GM21619 (cell line): ENCODE results near the gene CRYAB.
A peak's percentile ranks its signal among the peaks of the same experiment; 100 is the strongest.
"Not testable (repeated sequence)": the region's sequence is repeated elsewhere in the genome, so short reads cannot be mapped to it uniquely, and the experiment has no call there.

Source experiments
- ATAC-seq: cut with Tn5 transposase; IDR thresholded peaks from one replicate; pipeline ENCODE4 v1.9.1; 2021; ENCODE audit not compliant: unreplicated experiment

CRYAB gene

GRCh38 chr11:111909378-111909777 lies 2.2 kb downstream of the CRYAB start:
- ATAC-seq: no peak

- no peak for ATAC-seq
Measured at GRCh38 chr11:111908639-111909305, 2.8 kb downstream of the CRYAB start.

GRCh38 chr11:111906680-111907079 lies 4.9 kb downstream of the CRYAB start:
- no peak for ATAC-seq

- ATAC-seq: no peak
Measured at GRCh38 chr11:111905411-111905810, 6.2 kb downstream of the CRYAB start.

GRCh38 chr11:111886844-111887243 lies 24.7 kb downstream of the CRYAB start:
- no peak for ATAC-seq

GRCh38 chr11:111886032-111886431 lies 25.5 kb downstream of the CRYAB start:
- no peak for ATAC-seq

- not testable (repeated sequence) for ATAC-seq
Measured at GRCh38 chr11:111885053-111885452, 26.5 kb downstream of the CRYAB start.

- ATAC-seq: no peak
Measured at GRCh38 chr11:111882202-111882601, 29.4 kb downstream of the CRYAB start.

- ATAC-seq: no peak
Measured at GRCh38 chr11:111879637-111879960, 32.0 kb downstream of the CRYAB start.

- ATAC-seq: peak; percentile 94
Measured at GRCh38 chr11:111878849-111879636, 32.5 kb downstream of the CRYAB start, which contains the start of the genes CFAP68 and FDXACB1. Gene CFAP68, plus strand, starts transcription at chr11:111879541. Its CDS starts 20 bp downstream, at chr11:111879561. Gene FDXACB1, minus strand, starts transcription at chr11:111879165. Its CDS starts 33 bp downstream, at chr11:111879132.

- no peak for ATAC-seq
Measured at GRCh38 chr11:111878385-111878848, 33.2 kb downstream of the CRYAB start.

GRCh38 chr11:111871693-111872161 lies 39.8 kb downstream of the CRYAB start:
- ATAC-seq: no peak

GRCh38 chr11:111870886-111871692 lies 40.5 kb downstream of the CRYAB start, which contains the start of gene ALG9:
Gene ALG9, minus strand, starts transcription at chr11:111871581. Its CDS starts 99 bp downstream, at chr11:111871482.
- ATAC-seq: peak; percentile 90

- no peak for ATAC-seq
Measured at GRCh38 chr11:111870522-111870885, 41.1 kb downstream of the CRYAB start.

- no peak for ATAC-seq
Measured at GRCh38 chr11:111870113-111870512, 41.5 kb downstream of the CRYAB start.

- no peak for ATAC-seq
Measured at GRCh38 chr11:111860257-111860656, 51.3 kb downstream of the CRYAB start.
